ENCODE data around the gene SSNA1. TPM values are rescaled to one million over a fixed set of nuclear protein-coding genes. Genes with fewer than 3 reads are reported as not detected.

The SSNA1 gene
- total RNA-seq, 1 experiment from 2014 or later, result 73.0 TPM

- Histone ChIP-seq H3K4me1 (peaks cover 17% of the 10 kb centered on the region; the same call in 1 of the 2 replicates), H3K27ac (no peak overlapping the region), H3K27me3 (no peaks in the 10 kb centered on the region), H3K9me3 (replicated peaks) (no peaks in the 10 kb centered on the region), H3K36me3 (peaks cover 5% of the 10 kb centered on the region; the same call in 1 of the 2 replicates), H3K4me3 (no peak overlapping the region)
- DNase-seq, result no peak
Measured at GRCh38 chr9:137192448-137192780, 3.9 kb downstream of the SSNA1 start.

- no peak overlapping the region for H3K27ac ChIP-seq
- H3K4me1 ChIP-seq, result peaks cover 15% of the 10 kb centered on the region; the same call in 1 of the 2 replicates
- peaks cover 5% of the 10 kb centered on the region; the same call in 1 of the 2 replicates for H3K36me3 ChIP-seq
- no peak for DNase-seq
- no peaks in the 10 kb centered on the region for H3K27me3 ChIP-seq
- H3K4me3 ChIP-seq, result no peak overlapping the region
- H3K9me3 ChIP-seq (replicated peaks), result no peaks in the 10 kb centered on the region
Measured at GRCh38 chr9:137192859-137193258, 4.4 kb downstream of the SSNA1 start.

- H3K4me1 ChIP-seq, result peaks cover 21% of the 10 kb centered on the region
- no peak for DNase-seq
- H3K27ac ChIP-seq, result no peak overlapping the region
- peaks cover 5% of the 10 kb centered on the region; the same call in 1 of the 2 replicates for H3K36me3 ChIP-seq
- no peaks in the 10 kb centered on the region for H3K9me3 ChIP-seq (replicated peaks)
- no peaks in the 10 kb centered on the region for H3K27me3 ChIP-seq
- H3K4me3 ChIP-seq, result no peak overlapping the region
Measured at GRCh38 chr9:137193771-137194170, 5.3 kb downstream of the SSNA1 start.

- Histone ChIP-seq H3K36me3 (peaks cover 5% of the 10 kb centered on the region; the same call in 1 of the 2 replicates), H3K27ac (no peak overlapping the region), H3K4me1 (peaks cover 24% of the 10 kb centered on the region), H3K4me3 (no peak overlapping the region), H3K9me3 (replicated peaks) (no peaks in the 10 kb centered on the region), H3K27me3 (no peaks in the 10 kb centered on the region)
- no peak for DNase-seq
Measured at GRCh38 chr9:137194388-137194787, 5.9 kb downstream of the SSNA1 start.

GRCh38 chr9:137194909-137195308 is 6.4 kb downstream of the SSNA1 start:
- Histone ChIP-seq H3K27ac (no peak overlapping the region), H3K36me3 (peaks cover 4% of the 10 kb centered on the region; the same call in 1 of the 2 replicates), H3K4me3 (no peak overlapping the region), H3K9me3 (replicated peaks) (no peaks in the 10 kb centered on the region), H3K4me1 (peaks cover 20% of the 10 kb centered on the region), H3K27me3 (no peaks in the 10 kb centered on the region)
- DNase-seq, result no peak

- Histone ChIP-seq H3K4me1 (peaks cover 17% of the 10 kb centered on the region), H3K27ac (no peak overlapping the region), H3K36me3 (no peaks in the 10 kb centered on the region), H3K27me3 (no peaks in the 10 kb centered on the region), H3K9me3 (replicated peaks) (no peaks in the 10 kb centered on the region), H3K4me3 (no peak overlapping the region)
- no peak for DNase-seq
Measured at GRCh38 chr9:137195525-137196220, 7.2 kb downstream of the SSNA1 start.

- Histone ChIP-seq H3K27me3 (no peaks in the 10 kb centered on the region), H3K4me3 (no peak overlapping the region), H3K27ac (no peak overlapping the region), H3K36me3 (no peaks in the 10 kb centered on the region), H3K9me3 (replicated peaks) (no peaks in the 10 kb centered on the region), H3K4me1 (peaks cover 17% of the 10 kb centered on the region)
- DNase-seq, result no peak
Measured at GRCh38 chr9:137198051-137198901, 9.8 kb downstream of the SSNA1 start.

- no peak overlapping the region for H3K4me3 ChIP-seq
- peaks cover 17% of the 10 kb centered on the region for H3K4me1 ChIP-seq
- no peaks in the 10 kb centered on the region for H3K9me3 ChIP-seq (replicated peaks)
- no peak for DNase-seq
- no peak overlapping the region for H3K27ac ChIP-seq
- H3K36me3 ChIP-seq, result no peaks in the 10 kb centered on the region
- no peaks in the 10 kb centered on the region for H3K27me3 ChIP-seq
Measured at GRCh38 chr9:137198902-137199283, 10.4 kb downstream of the SSNA1 start.

- H3K4me1 ChIP-seq, result peaks cover 21% of the 10 kb centered on the region
- no peaks in the 10 kb centered on the region for H3K9me3 ChIP-seq (replicated peaks)
- DNase-seq, result no peak
- no peaks in the 10 kb centered on the region for H3K27me3 ChIP-seq
- H3K36me3 ChIP-seq, result no peaks in the 10 kb centered on the region
- H3K27ac ChIP-seq, result no peak overlapping the region
- peak overlapping the region; percentile 58 for H3K4me3 ChIP-seq
Measured at GRCh38 chr9:137199411-137200121, 11.1 kb downstream of the SSNA1 start.

GRCh38 chr9:137200311-137201204 is 12.1 kb downstream of the SSNA1 start, which contains the start of gene TPRN:
Gene TPRN, minus strand, starts transcription at chr9:137200741. Its CDS starts 30 bp downstream, at chr9:137200711.
- Histone ChIP-seq H3K27ac (no peak within 1 kb of the TSS), H3K27me3 (no peaks in the 10 kb centered on the region), H3K36me3 (no peaks in the 10 kb centered on the region), H3K9me3 (replicated peaks) (no peaks in the 10 kb centered on the region), H3K4me3 (peak within 1 kb of the TSS; percentile 58), H3K4me1 (peaks cover 17% of the 10 kb centered on the region)
- peak; percentile 100 for DNase-seq

- H3K9me3 ChIP-seq (replicated peaks), result no peaks in the 10 kb centered on the region
- no peaks in the 10 kb centered on the region for H3K36me3 ChIP-seq
- H3K4me1 ChIP-seq, result peaks cover 18% of the 10 kb centered on the region
- H3K27me3 ChIP-seq, result no peaks in the 10 kb centered on the region
- H3K27ac ChIP-seq, result no peak overlapping the region
- no peak for DNase-seq
- peak overlapping the region; percentile 58 for H3K4me3 ChIP-seq
Measured at GRCh38 chr9:137201205-137201868, 12.9 kb downstream of the SSNA1 start.

- H3K27me3 ChIP-seq, result no peaks in the 10 kb centered on the region
- DNase-seq, result no peak
- H3K9me3 ChIP-seq (replicated peaks), result no peaks in the 10 kb centered on the region
- peaks cover 22% of the 10 kb centered on the region for H3K4me1 ChIP-seq
- H3K36me3 ChIP-seq, result peaks cover 9% of the 10 kb centered on the region; the same call in 1 of the 2 replicates
- H3K4me3 ChIP-seq, result no peak overlapping the region
- no peak overlapping the region for H3K27ac ChIP-seq
Measured at GRCh38 chr9:137202966-137203365, 14.5 kb downstream of the SSNA1 start.

GRCh38 chr9:137204731-137205125 is 16.3 kb downstream of the SSNA1 start:
- Histone ChIP-seq H3K36me3 (peaks cover 9% of the 10 kb centered on the region), H3K27me3 (no peaks in the 10 kb centered on the region), H3K4me1 (peaks cover 12% of the 10 kb centered on the region), H3K27ac (no peak overlapping the region), H3K9me3 (replicated peaks) (no peaks in the 10 kb centered on the region), H3K4me3 (peak overlapping the region; percentile 94)
- DNase-seq, result no peak

Measured in SJCRH30 (cell line).